H1 (cell line): ENCODE data around the gene CELSR1. TPM values are rescaled to one million over a fixed set of nuclear protein-coding genes. Genes with fewer than 3 reads are reported as not detected.

ENCODE experiments used
- CTCF ChIA-PET: fragments of 300-600 bp; sonication (Branson Sonifier 250); formaldehyde crosslinking; loops from one replicate; lab custom pipeline; 2021; ENCODE audit not compliant: partially characterized antibody; lab: Charles Lee
- POLR2A ChIA-PET: fragments of 300-600 bp; sonication (Branson Sonifier 250); formaldehyde crosslinking; loops from one replicate; lab custom pipeline; 2021; ENCODE audit warnings: inconsistent platforms; ENCODE audit not compliant: partially characterized antibody; lab: Charles Lee
- DNase-seq, 2 experiments: peaks; one replicate each; pipeline versions ENCODE4 v3.0.0 to v3.0.0-alpha.2; 2010 to 2022; ENCODE audit warnings: low spot score in 2 of 2, low read depth in 1 of 2, mixed read lengths in 1 of 2
- FAIRE-seq: peaks from 2 replicates; lab custom pipeline; 2011; peaks lifted over from hg19 to GRCh38; lab: Jason Lieb, UNC
- H2AFZ ChIP-seq: 2 replicates; pipeline ENCODE4 v1.8.1; 2012; ENCODE audit warnings: low read length, inconsistent platforms
- H2AK5ac ChIP-seq: 2 replicates; pipeline ENCODE4 v1.6.1; 2013; ENCODE audit warnings: low read depth, low read length
- H2BK120ac ChIP-seq: replicated peaks from 2 replicates; pipeline ENCODE3; 2013; ENCODE audit warnings: low read depth, low read length, inconsistent platforms
- H2BK12ac ChIP-seq: 2 replicates; pipeline ENCODE4 v1.6.1; 2013; ENCODE audit warnings: low read depth, low read length
- H2BK15ac ChIP-seq: 2 replicates; pipeline ENCODE4 v1.6.1; 2013; ENCODE audit warnings: low read length
- H2BK20ac ChIP-seq: 2 replicates; pipeline ENCODE4 v1.6.1; 2013; ENCODE audit warnings: low read length
- H2BK5ac ChIP-seq: 2 replicates; pipeline ENCODE4 v1.6.1; 2013; ENCODE audit warnings: low read depth, low read length
- H3K14ac ChIP-seq: 2 replicates; pipeline ENCODE4 v1.6.1; 2013; ENCODE audit warnings: inconsistent platforms; ENCODE audit not compliant: insufficient read length
- H3K18ac ChIP-seq: 2 replicates; pipeline ENCODE4 v1.6.1; 2013; ENCODE audit warnings: low read length; ENCODE audit errors: extremely low read depth
- H3K23ac ChIP-seq: 2 replicates; pipeline ENCODE4 v1.6.1; 2013; ENCODE audit warnings: inconsistent platforms; ENCODE audit not compliant: insufficient read length
- H3K23me2 ChIP-seq: 2 replicates; pipeline ENCODE4 v1.6.1; 2013; ENCODE audit warnings: low read depth, low read length
- H3K27ac ChIP-seq: 2 replicates; pipeline ENCODE4 v1.6.1; 2011; ENCODE audit warnings: low read depth, low read length, inconsistent platforms
- H3K27me3 ChIP-seq, 4 experiments: replicated peaks in 1 of 4; 1 replicate in 1 of 4; 2 replicates in 3 of 4; pipeline versions ENCODE4 v1.6.1 to v1.8.1; 2011 to 2013; ENCODE audit warnings: low read length in 3 of 4, mild to moderate bottlenecking in 3 of 4, inconsistent platforms in 2 of 4, mixed read lengths in 2 of 4, moderate library complexity in 1 of 4; ENCODE audit not compliant: control insufficient read depth in 3 of 4, insufficient read depth in 3 of 4; ENCODE audit errors: extremely low read depth in 1 of 4
- H3K36me3 ChIP-seq, 4 experiments: 2 replicates each; pipeline versions ENCODE4 v1.6.1 to v1.8.1; 2011 to 2013; ENCODE audit warnings: mild to moderate bottlenecking in 4 of 4, low read length in 3 of 4, moderate library complexity in 2 of 4, control low read depth in 1 of 4, inconsistent platforms in 1 of 4; ENCODE audit not compliant: insufficient read depth in 4 of 4, control insufficient read depth in 2 of 4
- H3K4ac ChIP-seq: replicated peaks from 2 replicates; pipeline ENCODE3; 2013; ENCODE audit warnings: low read length, low read depth, mixed read lengths, inconsistent platforms; ENCODE audit not compliant: insufficient read length
- H3K4me1 ChIP-seq, 4 experiments: replicated peaks in 1 of 4; 1 replicate in 1 of 4; 2 replicates in 3 of 4; pipeline versions ENCODE4 v1.6.1 to v1.8.1; 2011 to 2013; ENCODE audit warnings: low read length in 3 of 4, inconsistent platforms in 2 of 4, mixed read lengths in 1 of 4; ENCODE audit not compliant: insufficient read depth in 4 of 4, control insufficient read depth in 3 of 4
- H3K4me2 ChIP-seq, 2 experiments: 2 replicates each; pipeline versions ENCODE4 v1.6.1 to v1.8.1; 2011 to 2013; ENCODE audit warnings: low read depth in 2 of 2, low read length in 2 of 2, control low read depth in 1 of 2, inconsistent platforms in 1 of 2, mild to moderate bottlenecking in 1 of 2; ENCODE audit not compliant: insufficient read depth in 1 of 2
- H3K4me3 ChIP-seq, 4 experiments: fragments of 200-600, 300-600 bp in 1 of 4; sonication (generic), shearing (Covaris generic), sonication (Bioruptor Twin) in 1 of 4; 2 replicates each; pipeline versions ENCODE4 v1.5.1 to v1.8.1; 2011 to 2016; ENCODE audit warnings: low read length in 4 of 4, low read depth in 3 of 4, control low read depth in 2 of 4, inconsistent platforms in 2 of 4, mild to moderate bottlenecking in 2 of 4, mixed read lengths in 1 of 4, moderate library complexity in 1 of 4; ENCODE audit not compliant: insufficient read depth in 2 of 4; ENCODE audit errors: extremely low read depth in 1 of 4
- H3K56ac ChIP-seq: replicated peaks from 2 replicates; pipeline ENCODE3; 2013; ENCODE audit warnings: low read depth, mild to moderate bottlenecking, mixed read lengths, low read length, inconsistent platforms; ENCODE audit not compliant: insufficient read length
- H3K79me1 ChIP-seq: 2 replicates; pipeline ENCODE4 v1.6.1; 2013; ENCODE audit warnings: low read depth, low read length, control low read depth
- H3K79me2 ChIP-seq, 2 experiments: 2 replicates each; pipeline versions ENCODE4 v1.6.1 to v1.8.1; 2012 to 2013; ENCODE audit warnings: low read length in 2 of 2, mild to moderate bottlenecking in 2 of 2, inconsistent platforms in 1 of 2; ENCODE audit not compliant: insufficient read depth in 2 of 2, control insufficient read depth in 1 of 2
- H3K9ac ChIP-seq, 4 experiments: replicated peaks in 1 of 4; 1 replicate in 1 of 4; 2 replicates in 3 of 4; pipeline versions ENCODE4 v1.6.1 to v1.8.1; 2011 to 2013; ENCODE audit warnings: low read depth in 3 of 4, low read length in 3 of 4, control low read depth in 2 of 4, mild to moderate bottlenecking in 2 of 4, moderate library complexity in 2 of 4, inconsistent platforms in 1 of 4; ENCODE audit errors: extremely low read depth in 1 of 4
- H3K9me3 ChIP-seq, 2 experiments: 2 replicates each; pipeline versions ENCODE4 v1.6.1 to v1.8.1; 2012 to 2013; ENCODE audit warnings: mild to moderate bottlenecking in 2 of 2, moderate library complexity in 2 of 2, control low read depth in 1 of 2, inconsistent platforms in 1 of 2, low read depth in 1 of 2, low read length in 1 of 2, mixed read lengths in 1 of 2; ENCODE audit not compliant: insufficient read depth in 2 of 2
- H4K20me1 ChIP-seq, 2 experiments: replicated peaks in 1 of 2; 2 replicates each; pipeline versions ENCODE3 to v1.8.1; 2011 to 2013; ENCODE audit warnings: inconsistent platforms in 2 of 2, low read length in 2 of 2, mild to moderate bottlenecking in 1 of 2; ENCODE audit not compliant: insufficient read depth in 2 of 2, control insufficient read depth in 1 of 2
- H4K5ac ChIP-seq: 2 replicates; pipeline ENCODE4 v1.6.1; 2013; ENCODE audit warnings: low read length, low read depth, mixed read lengths, inconsistent platforms; ENCODE audit not compliant: insufficient read length
- H4K8ac ChIP-seq: 2 replicates; pipeline ENCODE4 v1.8.0; 2013; ENCODE audit warnings: mild to moderate bottlenecking, moderate library complexity, low read length, inconsistent platforms; ENCODE audit not compliant: insufficient read depth; ENCODE audit errors: extremely low read depth
- H4K91ac ChIP-seq: replicated peaks from 2 replicates; pipeline ENCODE3; 2013; ENCODE audit warnings: low read length, mixed read lengths, inconsistent platforms; ENCODE audit not compliant: insufficient read length
- ASH2L ChIP-seq: fragments of 200-600, 300-600 bp; sonication (generic); IDR thresholded peaks from one replicate; pipeline ENCODE4 v1.7.1; 2017; ENCODE audit warnings: low read length
- BACH1 ChIP-seq: IDR thresholded peaks from 2 replicates; pipeline ENCODE4 v1.6.1; 2012; ENCODE audit warnings: low read length, improper control_type of control experiment
- CBX5 ChIP-seq: fragments of 300-800, 300-1000 bp; sonication (generic); IDR thresholded peaks from 2 replicates; pipeline ENCODE4 v1.7.1; 2016; ENCODE audit warnings: antibody characterized with exemption, low read length, low read depth
- CREB1 ChIP-seq: IDR thresholded peaks from 2 replicates; pipeline ENCODE4 v1.6.1; 2012; ENCODE audit warnings: inconsistent platforms
- EGR1 ChIP-seq: IDR thresholded peaks from 2 replicates; pipeline ENCODE4 v1.6.1; 2011; ENCODE audit warnings: low read depth, low read length, borderline replicate concordance
- EZH2 ChIP-seq: fragments of 200-600 bp; sonication (generic); IDR thresholded peaks from 2 replicates; pipeline ENCODE4 v1.7.1; 2012; ENCODE audit warnings: low read depth, mild to moderate bottlenecking, moderate library complexity, low read length, inconsistent platforms; ENCODE audit not compliant: severe bottlenecking
- GABPA ChIP-seq: IDR thresholded peaks from 2 replicates; pipeline ENCODE4 v1.6.1; 2011; ENCODE audit warnings: mild to moderate bottlenecking, low read length, moderate library complexity, borderline replicate concordance; ENCODE audit not compliant: insufficient read depth
- JUN ChIP-seq: IDR thresholded peaks from 2 replicates; pipeline ENCODE4 v1.6.1; 2011; ENCODE audit warnings: low read depth, mild to moderate bottlenecking, improper control_type of control experiment, low read length
- KDM4A ChIP-seq: IDR thresholded peaks from one replicate; pipeline ENCODE4 v1.7.1; 2012; ENCODE audit warnings: low read depth, mild to moderate bottlenecking, moderate library complexity, low read length, inconsistent platforms; ENCODE audit not compliant: severe bottlenecking
- SRF ChIP-seq: IDR thresholded peaks from 2 replicates; pipeline ENCODE4 v1.6.1; 2011; ENCODE audit warnings: mild to moderate bottlenecking, low read depth, low read length, moderate library complexity
- WGBS, 2 experiments: shearing (Covaris generic) in 1 of 2; methylation state at CpG; one replicate each; pipeline versions ENCODE4 v1.1.6 to v1.1.7; 2013 to 2015; ENCODE audit warnings: low lambda C conversion rate in 2 of 2, mixed read lengths in 2 of 2, inconsistent platforms in 1 of 2, low coverage in 1 of 2, missing lambda C conversion rate in 1 of 2; ENCODE audit not compliant: insufficient replicate concordance in 2 of 2, insufficient coverage in 1 of 2, insufficient read length in 1 of 2; ENCODE audit errors: extremely low coverage in 1 of 2, missing lambda C conversion rate in 1 of 2; 5-methylcytosine and 5-hydroxymethylcytosine counted together
- polyA plus RNA-seq, 7 experiments: library from polyadenylated mRNA; depleted of rRNA in 3 of 7; stranded (reverse) in 5 of 7; unstranded in 2 of 7; fragments of >200 nt in 5 of 7; fragments of 200-250 nt in 2 of 7; gene quantifications; 1 replicate in 5 of 7; 2 replicates in 1 of 7; 4 replicates in 1 of 7; pipeline versions ENCODE4 v1.2.1 to v1.2.3, GENCODE V29; 2011 to 2013; ENCODE audit warnings: missing spikeins in 2 of 7, mixed read lengths in 2 of 7
- total RNA-seq: library from RNA; stranded (reverse); fragmentation: NEBNext Ultra II Directional; extraction: Animal tissue kit (Norgen Biotek cat#: 25700); gene quantifications from 2 replicates; pipeline ENCODE4 v1.2.1, GENCODE V29; 2021

The CELSR1 gene
- total and polyA plus RNA-seq, 2 of the 8 experiments (the other 6 are each of a cell fraction or from before 2014, with no cell fraction given) = 9.0 to 12.4 TPM

DNA sequence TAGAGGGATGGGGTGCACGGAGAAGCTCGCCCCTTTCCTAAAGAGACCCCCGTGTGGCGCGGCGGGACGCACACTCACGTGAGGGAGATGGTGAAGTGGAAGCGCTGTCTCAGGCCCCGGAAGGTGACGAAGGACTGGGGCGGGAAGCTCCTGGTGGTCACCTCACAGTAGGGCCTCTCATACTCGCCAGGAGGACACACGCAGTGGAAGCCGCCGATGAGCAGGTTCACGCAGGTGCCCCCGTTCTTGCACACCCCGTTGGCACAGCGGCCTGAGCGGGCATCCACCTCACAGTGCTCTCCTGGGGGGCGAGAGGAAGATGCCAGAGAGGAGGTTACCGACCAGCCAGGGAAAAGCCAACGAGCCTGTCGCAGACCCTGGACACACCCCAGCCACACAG, 98.3 kb downstream of the CELSR1 start:
- no peak overlapping the region for H3K14ac ChIP-seq
- no peak overlapping the region for H2BK15ac ChIP-seq
- no peaks in the 10 kb centered on the region for H3K23me2 ChIP-seq
- 93% methylated on average over 25 of the region's 25 CpGs; no CpG with 5 or more reads in 1 of the 2 experiments for WGBS, 2 experiments
- H3K79me1 ChIP-seq = no peaks in the 10 kb centered on the region
- H2AFZ ChIP-seq = no peak overlapping the region
- DNase-seq = no peak
- no peak overlapping the region for H3K56ac ChIP-seq
- no peaks in the 10 kb centered on the region for H3K27me3 ChIP-seq
- H3K23ac ChIP-seq = no peak overlapping the region
- H3K18ac ChIP-seq = no peak overlapping the region
- CTCF ChIA-PET = interaction anchor here (0.9 to 1.6 kb wide), 4 partner anchors 10 to 109 kb away, joined by 3 read pairs; no protein-coding TSS in a partner anchor
- no peak overlapping the region for H2BK20ac ChIP-seq
- H4K20me1 ChIP-seq = peaks cover 0 to 3% of the 10 kb centered on the region in 2 experiments
- no peak overlapping the region for H3K4ac ChIP-seq
- H2BK12ac ChIP-seq = no peak overlapping the region
- no peak overlapping the region for H4K5ac ChIP-seq
- H2AK5ac ChIP-seq = no peak overlapping the region
- FAIRE-seq = no peak
- no peaks in the 10 kb centered on the region for H3K36me3 ChIP-seq
- TF ChIP-seq CBX5 (no peak), GABPA (no peak), ASH2L (no peak), BACH1 (no peak), KDM4A (no peak), CREB1 (no peak), EZH2 (no peak), JUN (no peak), SRF (no peak), EGR1 (no peak)
- H4K91ac ChIP-seq = no peak overlapping the region
- no peak overlapping the region for H4K8ac ChIP-seq
- no peak overlapping the region for H2BK120ac ChIP-seq
- H3K79me2 ChIP-seq = no peaks in the 10 kb centered on the region
- no peak overlapping the region for H3K4me3 ChIP-seq
- POLR2A ChIA-PET = no interaction called here
- no peaks in the 10 kb centered on the region for H3K9me3 ChIP-seq
- no peak overlapping the region for H3K4me2 ChIP-seq
- H2BK5ac ChIP-seq = no peak overlapping the region; the same call in 1 of the 2 replicates
- peaks cover 2 to 15% (median 13%) of the 10 kb centered on the region in 4 experiments for H3K4me1 ChIP-seq
- H3K27ac ChIP-seq = no peak overlapping the region
- H3K9ac ChIP-seq = no peak overlapping the region
